ENCODE results near the gene ZNF274. TPM values are rescaled to one million over a fixed set of nuclear protein-coding genes. Genes with fewer than 3 reads are reported as not detected.

The ZNF274 gene
- total and polyA plus RNA-seq, 9 of the 15 experiments (the other 6 are each of a cell fraction or from before 2014, with no cell fraction given): 5.2 to 37.0 (median 28.1) TPM

- TF ChIP-seq, protein P1, sequence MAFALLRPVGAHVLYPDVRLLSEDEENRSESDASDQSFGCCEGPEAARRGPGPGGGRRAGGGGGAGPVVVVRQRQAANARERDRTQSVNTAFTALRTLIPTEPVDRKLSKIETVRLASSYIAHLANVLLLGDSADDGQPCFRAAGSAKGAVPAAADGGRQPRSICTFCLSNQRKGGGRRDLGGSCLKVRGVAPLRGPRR (CRISPR knock-in tag; IDR thresholded peaks at IDR 0.05): no peak
- TF ChIP-seq ZNF274 (IDR thresholded peaks at IDR 0.05; ENCODE audit: borderline replicate concordance, low read depth, low read length) (peak; percentile 99), HDAC6 (IDR thresholded peaks at IDR 0.05; ENCODE audit: low read depth, low read length) (no peak), HINFP (tag; conservative IDR thresholded peaks at IDR 0.05; ENCODE audit: low read depth) (no peak), FOXM1 (IDR thresholded peaks at IDR 0.05; ENCODE audit: low read depth) (no peak), FOXM1 (CRISPR knock-in tag; IDR thresholded peaks at IDR 0.05; ENCODE audit: low read depth) (no peak), KLF16 (IDR thresholded peaks at IDR 0.05) (no peak), ZNF280A (IDR thresholded peaks at IDR 0.05; ENCODE audit: low read depth, partially characterized antibody) (peak; percentile 76), ZNF696 (CRISPR knock-in tag; conservative IDR thresholded peaks at IDR 0.05) (no peak), NCOA6 (IDR thresholded peaks at IDR 0.05) (no peak), ETS1 (conservative IDR thresholded peaks at IDR 0.05; ENCODE audit: control insufficient read depth, low read depth, low read length) (peak; percentile 64), TRIM28 (IDR thresholded peaks at IDR 0.05) (peak; percentile 90; the same call in 1 of the 2 replicates), CXXC5 (CRISPR knock-in tag; IDR thresholded peaks at IDR 0.05) (no peak), ZNF384 (IDR thresholded peaks at IDR 0.05; ENCODE audit: low read depth, low read length) (no peak), SMARCA5 (IDR thresholded peaks at IDR 0.05) (no peak)
- TF ChIP-seq, protein P2, sequence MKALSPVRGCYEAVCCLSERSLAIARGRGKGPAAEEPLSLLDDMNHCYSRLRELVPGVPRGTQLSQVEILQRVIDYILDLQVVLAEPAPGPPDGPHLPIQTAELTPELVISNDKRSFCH (CRISPR knock-in tag; IDR thresholded peaks at IDR 0.05): no peak
- TF ChIP-seq, protein P2 (tag; IDR thresholded peaks at IDR 0.05): 0 out of 2 replicates have a peak, but pooled peaks have one; percentile 32
Measured at GRCh38 chr19:58261968-58262921, 79.4 kb downstream of the ZNF274 start (continued).
